ENCODE results near the gene DHCR24.

Gene DHCR24

DNA sequence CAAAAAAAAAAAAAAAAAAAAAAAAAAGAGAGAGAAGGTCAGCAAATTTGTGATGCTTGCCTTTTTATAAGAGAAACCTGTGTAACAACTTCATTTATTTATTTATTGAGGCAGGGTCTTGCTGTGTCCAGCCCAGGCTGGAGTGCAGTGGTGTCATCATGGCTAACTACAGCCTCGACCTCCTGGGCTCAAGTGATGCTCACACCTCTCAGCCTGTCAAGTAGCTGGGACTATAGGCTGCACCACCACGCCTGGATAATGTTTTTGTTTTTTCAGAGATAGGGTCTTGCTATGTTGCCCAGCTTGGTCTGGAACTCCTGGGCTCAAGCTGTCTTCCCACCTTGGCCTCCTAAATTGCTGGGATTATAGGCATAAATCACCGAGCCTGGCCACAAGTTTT is 42.4 kb downstream of the DHCR24 start:
- DNase-seq (ENCODE audit: low read depth) = no peak

DNA sequence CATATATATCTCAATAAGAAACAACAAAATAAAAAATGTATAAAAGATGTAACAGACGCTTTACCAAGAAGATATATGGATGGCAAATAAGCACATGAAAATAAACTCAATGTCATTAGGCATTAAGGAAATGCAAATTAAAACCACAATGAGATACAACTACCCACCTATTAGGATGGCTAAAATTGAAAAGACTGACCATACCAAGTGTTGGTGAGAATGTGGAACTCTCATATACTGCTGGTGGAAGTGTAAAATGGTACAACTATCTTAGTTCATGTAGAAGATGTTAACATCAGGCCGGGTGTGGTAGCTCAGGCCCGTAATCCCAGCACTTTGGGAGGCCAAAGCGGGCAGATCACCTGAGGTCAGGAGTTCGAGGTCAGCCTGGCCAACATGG is 43.5 kb downstream of the DHCR24 start:
- no peak for DNase-seq (ENCODE audit: low read depth)

DNA sequence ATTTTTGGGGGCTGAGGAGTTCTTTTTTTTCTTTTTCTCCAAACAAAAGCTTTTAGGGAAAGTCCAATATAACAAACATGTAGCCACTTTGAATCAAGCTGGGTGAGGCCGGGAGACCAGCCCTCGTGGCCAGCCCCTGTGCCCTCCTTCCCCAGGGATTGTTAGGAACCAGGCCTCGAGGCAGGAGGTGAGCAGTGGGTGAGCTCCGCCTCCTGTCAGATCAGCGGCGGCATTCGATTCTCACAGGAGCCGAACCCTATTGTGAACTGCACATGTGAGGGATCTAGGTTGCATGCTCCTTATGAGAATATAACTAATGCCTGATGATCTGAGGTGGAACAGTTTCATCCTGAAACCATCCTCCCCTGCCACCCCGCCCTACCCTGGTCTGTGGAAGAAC is 44.0 kb downstream of the DHCR24 start:
- DNase-seq (ENCODE audit: low read depth) = no peak

DNA sequence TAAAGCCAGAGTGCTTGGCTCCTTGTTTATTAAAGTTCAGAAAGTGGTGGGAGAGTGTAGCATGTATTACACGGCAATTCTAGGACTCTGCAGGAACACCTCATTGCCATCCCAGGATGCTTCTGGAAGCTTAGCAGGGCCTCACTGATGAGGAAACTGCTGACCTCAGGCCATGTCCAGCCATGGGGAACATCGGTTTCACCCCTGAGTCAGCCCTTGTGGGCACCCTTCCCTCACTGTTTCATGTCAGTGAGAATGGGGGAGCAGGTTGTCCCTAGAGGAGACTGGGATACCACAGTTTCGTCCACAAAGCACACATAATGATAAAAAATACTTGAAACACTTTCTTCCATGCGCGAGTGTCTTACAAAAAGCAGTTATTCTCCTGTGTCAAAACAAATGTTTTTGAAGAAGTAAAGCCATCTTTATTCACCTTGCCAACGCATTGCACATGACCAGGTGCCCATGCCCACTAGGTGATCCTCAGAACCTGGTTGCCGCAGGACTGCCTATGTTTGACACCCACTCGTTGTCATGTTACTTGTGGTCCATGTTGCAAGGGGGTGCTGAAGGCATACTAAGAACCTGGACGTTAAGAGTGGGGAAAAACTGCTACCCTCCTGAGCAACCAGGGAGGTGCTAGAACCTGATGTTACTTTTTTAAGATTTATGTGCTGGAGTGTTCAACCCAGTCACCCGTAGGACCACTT is 44.6 kb downstream of the DHCR24 start:
- no peak for DNase-seq (ENCODE audit: low read depth)

DNA sequence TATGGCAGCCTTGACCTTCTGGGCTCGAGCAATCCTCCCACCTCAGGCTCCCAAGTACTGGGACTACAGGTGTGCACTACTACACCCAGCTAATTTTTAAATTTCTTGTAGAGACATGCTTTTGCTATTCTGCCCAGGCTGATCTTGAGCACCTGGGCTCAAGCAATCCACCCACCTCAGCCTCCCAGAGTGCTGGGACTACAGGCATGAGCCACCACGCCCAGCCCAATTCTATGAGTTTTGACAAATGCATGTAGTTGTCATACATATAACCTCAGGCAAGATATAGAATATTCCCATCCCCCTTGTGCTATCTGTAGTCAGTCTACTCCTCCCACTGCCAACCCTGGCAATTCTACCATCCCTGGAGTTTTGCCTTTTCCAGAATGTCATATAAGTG is 47.2 kb downstream of the DHCR24 start:
- DNase-seq (ENCODE audit: low read depth) = no peak

DNA sequence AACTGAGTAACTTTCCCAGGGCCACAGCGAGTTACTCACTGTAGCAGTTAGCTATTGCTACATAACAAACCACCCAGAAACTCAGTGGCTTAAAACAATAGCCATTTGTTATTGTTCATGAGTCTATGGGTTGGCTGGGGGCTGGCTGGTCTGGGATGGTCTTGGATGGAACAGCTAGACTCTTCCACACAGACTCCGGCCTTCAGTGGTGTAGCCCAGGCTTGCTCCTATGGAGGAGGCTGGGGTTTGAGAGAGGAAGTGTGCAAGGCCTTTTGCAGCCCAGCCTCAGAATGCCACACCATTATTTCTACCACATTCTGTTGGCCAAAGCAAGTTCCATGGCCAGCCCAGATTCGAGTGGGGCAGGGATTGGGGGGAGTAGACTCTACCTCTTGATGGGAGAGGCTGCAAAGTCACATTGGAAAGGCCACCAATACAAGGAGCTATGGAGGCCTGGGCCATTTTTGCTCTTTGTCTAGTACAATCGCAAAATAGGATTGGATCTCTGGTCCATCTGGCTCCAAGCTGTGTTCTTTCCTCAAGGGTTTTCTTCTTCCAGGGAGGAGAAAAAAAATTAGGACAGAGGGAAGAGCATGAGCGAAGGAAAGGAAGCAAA is 48.3 kb downstream of the DHCR24 start:
- DNase-seq (ENCODE audit: low read depth) = no peak

DNA sequence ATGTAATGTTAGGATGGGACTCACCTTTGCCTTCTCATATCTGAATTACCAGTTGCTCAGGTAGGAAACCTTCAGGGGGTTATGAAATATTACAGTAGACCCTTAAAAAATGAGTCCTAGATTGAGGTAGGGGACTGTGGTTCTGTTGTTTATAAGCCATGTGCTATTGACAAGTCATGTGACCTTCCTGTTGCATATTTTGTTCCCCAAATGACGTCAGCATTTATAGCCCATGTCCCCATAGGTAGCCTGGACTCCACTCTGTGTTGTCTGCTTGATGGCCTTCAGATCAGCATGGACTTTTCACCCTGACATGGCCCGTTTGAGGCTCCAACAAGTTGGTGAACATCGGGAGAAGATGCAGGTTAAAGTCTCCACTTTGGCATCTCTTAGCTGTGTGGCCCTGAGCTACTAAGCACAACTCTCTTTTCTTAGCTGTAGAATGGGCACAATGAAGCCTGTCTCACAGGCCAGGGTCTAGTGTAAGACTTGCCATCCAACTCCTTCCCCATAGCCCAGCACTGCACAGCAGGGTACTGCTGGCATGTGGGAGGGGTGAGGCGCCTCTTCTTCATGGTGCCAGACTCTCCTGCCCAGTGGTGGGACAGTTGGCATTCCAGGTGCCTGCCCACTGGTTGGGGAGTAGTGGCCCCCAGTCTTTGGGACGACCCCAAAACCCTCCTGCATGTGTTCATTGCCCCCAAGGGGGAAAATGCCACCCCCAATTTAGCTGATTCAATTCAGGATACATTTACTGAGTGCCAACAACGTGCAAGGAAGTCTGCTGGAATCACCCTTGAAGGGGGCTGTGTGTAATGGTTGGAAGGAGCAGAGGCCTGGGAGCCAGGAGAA is 49.8 kb downstream of the DHCR24 start:
- no peak for DNase-seq (ENCODE audit: low read depth)

DNA sequence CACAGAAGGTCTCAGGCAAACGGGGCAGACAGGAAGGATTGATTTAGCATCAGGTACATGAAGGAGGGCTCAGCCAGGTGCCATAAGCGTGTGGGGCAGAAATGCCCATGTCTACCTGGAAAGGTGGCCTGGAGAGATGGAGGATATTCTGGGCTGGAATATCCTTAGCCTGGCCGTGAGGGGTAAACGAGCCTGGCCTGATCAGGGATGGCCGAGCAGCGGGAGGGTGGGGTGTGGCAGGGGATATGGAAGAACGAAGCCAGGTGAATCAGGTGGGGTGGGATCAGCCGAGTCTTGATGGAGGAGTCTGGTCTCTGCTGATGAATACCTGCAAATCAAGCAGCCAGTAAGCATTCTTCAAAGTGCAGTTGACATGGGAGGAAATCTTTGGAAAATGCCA is 50.4 kb downstream of the DHCR24 start:
- DNase-seq (ENCODE audit: low read depth) = no peak

DNA sequence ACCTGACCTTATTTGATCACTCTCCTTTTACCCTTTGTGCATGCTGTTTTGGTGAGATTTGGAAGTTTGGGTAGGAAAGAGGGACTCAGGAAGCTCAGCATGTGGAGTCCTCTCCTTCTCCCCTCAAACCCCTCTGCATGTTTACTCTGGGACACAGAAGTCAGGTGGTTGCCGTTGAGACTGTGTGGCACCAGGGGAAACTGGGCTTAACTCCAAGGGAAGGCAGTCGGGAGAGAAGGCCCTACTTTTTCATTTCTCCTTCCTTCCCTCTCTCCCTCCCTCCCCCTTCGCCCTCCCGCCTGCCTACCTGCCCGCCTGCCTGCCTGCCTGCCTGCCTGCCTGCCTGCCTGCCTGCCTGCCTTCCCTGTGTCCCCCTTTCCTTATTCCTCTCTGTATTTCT is 51.0 kb downstream of the DHCR24 start:
- DNase-seq (ENCODE audit: low read depth) = no peak

DNA sequence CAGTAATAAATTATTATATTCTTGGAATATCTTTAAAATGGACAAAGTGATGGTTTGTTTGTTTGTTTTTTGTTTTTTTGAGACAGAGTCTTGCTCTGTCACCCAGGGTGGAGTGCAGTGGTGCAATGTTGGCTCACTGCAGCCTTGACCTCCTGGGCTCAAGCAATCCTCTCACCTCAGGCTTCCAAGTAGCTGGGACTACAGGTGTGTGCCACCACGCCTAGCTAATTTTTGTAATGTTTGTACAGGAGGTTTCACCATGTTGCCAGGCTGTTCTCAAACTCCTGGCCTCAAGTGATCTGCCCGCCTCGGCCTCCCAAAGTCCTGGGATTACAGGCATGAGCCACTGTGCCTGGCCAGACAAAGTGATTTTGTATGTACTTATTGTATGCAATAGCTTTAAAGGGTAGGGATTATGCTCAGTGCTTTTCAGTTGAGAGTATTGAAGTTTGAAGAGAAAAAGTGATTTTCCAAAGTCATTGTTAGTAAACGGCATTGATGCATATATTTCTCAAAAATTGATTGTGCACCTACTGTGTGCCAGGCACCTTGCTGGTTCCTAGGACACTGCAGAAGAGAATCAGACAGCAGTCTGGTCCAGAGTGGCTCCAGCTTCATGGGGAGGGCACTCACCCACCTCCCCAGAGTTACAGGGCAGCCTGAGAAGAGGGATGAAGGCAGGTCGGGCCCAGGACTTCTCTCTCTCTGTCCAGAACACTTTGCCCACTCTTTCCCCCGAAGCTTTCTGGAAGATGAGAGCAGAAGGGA is 51.7 kb downstream of the DHCR24 start:
- DNase-seq (ENCODE audit: low read depth) = no peak

DNA sequence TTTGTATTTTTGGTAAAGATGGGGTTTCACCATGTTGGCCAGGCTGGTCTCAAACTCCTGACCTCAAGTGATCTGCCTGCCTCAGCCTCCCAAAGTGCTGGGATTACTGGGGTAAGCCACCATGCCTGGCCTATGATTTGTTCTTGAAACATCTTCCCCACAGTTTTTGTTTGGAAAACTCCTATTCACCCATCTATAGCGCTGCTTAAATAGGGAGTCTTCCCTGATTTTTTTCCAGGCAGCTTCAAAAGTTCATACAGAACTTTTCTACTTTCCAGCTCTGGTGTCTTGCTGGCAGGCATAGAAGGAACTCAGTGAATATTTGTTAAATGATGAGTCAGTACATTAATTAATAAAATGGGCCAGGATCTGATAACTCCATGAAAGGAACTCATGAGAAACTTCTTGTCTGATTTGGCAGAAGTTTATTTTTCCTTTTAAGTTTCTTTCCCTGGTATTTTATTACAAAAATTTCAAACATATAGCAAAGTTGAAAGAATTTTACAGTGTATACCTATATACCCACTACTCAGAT is 52.9 kb downstream of the DHCR24 start:
- DNase-seq (ENCODE audit: low read depth) = no peak

DNA sequence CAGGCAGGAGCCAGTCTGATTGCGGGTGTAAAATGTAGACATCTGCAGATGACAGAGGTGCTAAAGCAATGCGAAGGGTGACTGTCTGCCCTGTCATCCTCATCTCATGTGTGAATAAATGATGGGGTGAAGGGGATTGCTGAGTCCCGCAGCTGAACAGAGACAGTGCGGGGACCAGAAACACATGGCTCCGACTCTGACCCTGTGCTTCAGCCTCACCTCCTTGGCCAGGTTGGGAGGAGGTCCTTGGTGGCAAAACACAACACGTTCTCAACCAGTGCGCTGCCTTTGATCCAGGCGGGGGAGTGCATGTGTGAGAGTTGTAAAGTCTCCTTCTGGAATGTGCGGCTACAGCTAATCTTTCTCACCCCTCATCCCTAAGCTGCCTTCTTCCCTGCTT is 53.9 kb downstream of the DHCR24 start:
- no peak for DNase-seq (ENCODE audit: low read depth)

DNA sequence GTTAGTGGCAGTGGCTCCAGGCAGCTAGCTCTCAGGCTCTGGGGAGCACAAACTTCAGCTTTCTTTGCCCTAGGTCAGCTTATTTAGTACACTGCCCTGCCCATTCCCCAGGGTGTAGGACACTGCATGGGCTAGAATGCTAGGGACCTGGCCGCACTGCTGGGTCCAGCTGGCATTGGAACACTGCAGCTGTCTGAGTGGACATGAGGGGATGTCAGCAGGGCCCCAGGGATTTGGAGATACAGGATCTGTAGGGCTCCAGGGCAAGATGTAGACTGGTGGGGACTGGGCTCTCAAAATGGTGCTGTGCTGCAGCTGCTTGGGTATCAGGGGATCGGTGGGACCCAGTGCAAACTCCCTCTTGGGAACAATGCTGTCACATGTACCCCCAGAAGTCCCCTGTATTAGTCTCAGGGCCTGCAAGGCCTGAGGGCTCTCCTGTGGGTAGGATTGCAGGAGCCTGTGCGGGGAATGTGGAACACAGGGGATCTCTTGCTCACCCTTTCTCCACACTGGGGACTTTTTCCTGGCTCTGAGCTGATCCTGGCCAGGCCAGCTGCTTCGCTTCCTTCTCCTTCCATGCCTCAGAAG is 60.7 kb downstream of the DHCR24 start:
- no peak for DNase-seq (ENCODE audit: low read depth)

DNA sequence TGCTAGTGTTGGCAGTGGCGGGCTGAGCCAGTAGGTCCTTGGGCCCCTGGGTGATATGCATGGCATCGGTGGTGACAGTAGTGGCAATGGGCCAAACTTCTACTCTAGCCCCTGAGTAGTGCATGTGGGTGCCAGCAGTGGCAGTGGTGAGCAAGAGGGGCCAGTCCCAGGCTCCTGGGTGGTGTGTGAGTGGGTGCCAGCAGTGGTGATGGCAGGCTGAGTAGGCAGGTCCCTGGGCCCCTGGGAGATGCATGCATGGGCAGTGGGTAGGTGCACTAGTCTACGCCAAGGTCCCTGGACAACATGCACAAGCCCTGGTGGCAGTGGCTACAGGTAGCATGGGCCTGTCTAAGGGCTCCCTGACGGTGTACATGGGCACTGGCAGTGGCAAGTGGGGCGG is 61.3 kb downstream of the DHCR24 start:
- no peak for DNase-seq (ENCODE audit: low read depth)

DNA sequence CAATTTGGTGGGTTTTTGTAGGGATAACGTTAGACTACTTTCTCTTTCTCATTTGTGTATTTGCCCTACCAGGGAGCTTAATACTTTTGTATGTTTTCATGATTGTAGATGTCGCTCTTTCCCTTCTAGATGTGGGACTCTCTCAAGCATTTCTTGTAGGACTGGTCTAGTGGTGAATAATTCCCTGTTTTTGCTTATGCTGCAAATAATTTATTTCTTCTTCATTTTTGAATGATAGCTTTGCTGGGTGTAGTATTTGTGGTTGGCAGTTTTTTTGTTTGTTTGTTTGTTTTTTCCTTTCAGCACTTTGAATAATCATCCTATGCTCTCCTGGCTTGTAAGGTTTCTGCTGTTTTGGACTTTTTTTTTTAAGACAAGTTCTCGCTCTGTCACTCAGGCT is 63.3 kb downstream of the DHCR24 start:
- no peak for DNase-seq (ENCODE audit: low read depth)

DNA sequence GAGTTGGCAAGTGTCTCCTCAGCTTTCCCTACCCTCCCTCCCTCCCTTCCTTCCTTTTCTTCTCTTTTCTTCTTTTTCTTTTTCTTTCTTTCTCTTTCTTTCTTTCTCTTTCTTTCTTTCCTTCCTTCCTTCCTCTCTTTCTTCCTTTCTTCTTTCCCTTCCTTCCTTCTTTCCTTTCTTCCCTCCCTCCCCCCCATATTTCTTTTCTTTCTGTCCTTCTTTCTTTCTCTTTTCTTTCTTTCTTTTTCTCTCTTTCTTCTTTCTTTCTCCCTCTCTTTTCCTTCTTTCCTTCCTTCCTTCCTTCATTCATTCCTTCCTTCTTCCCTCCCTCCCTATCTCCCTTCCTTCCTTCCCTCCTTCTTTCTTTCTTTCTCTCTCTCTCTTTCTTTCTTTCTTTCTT is 67.3 kb downstream of the DHCR24 start:
- DNase-seq (ENCODE audit: low read depth) = no peak

DNA sequence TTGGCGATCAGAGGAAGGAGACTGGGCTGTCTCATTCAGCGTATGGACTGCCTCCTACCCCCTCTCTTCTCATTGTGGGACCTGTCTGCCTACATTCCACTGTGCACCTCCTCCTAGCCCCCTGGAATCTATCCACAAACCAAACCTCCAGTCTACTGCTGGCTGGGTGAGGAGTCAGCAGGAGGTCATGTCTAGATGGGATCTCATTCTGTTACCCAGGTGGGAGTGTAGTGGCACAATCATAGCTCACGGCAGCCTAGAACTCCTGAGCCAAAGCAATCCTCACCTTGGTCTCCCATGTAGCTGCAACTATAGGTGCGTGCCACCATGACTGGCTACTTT is 67.8 kb downstream of the DHCR24 start:
- DNase-seq (ENCODE audit: low read depth) = no peak

DNA sequence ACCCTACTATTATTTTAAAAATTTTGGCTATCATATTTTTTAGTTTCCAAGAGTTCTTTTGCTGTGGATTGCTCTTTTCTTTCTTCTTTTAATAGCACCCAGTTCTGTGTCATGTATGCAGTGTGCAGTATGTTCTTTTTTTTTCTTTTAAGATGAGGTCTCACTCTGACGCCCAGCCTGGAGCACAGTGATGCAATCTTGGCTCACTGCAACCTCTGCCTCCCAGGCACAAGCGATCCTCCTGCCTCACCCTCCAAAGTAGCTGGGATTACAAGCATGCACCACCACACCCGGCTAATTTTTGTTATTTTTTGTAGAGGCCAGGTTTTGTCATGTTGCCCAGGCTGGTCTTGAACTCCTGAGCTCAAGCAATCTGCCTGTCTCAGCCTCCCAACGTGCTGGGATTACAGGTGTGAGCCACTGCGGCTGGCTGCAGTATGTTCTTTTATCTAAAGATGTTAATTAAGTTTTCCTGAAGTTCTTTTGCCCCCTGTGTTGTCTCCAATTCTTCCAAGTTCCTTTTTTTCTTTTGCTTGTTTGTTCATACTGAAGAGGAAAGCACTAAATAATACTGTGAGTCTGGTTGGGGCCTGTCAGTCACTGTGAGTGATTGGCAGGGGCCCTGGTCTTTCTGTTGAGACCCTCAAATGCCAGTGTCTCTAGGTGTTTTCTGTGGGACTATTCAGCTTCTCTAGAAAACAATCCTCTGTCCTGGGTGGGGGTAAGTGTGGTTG is 68.4 kb downstream of the DHCR24 start:
- DNase-seq (ENCODE audit: low read depth) = no peak

DNA sequence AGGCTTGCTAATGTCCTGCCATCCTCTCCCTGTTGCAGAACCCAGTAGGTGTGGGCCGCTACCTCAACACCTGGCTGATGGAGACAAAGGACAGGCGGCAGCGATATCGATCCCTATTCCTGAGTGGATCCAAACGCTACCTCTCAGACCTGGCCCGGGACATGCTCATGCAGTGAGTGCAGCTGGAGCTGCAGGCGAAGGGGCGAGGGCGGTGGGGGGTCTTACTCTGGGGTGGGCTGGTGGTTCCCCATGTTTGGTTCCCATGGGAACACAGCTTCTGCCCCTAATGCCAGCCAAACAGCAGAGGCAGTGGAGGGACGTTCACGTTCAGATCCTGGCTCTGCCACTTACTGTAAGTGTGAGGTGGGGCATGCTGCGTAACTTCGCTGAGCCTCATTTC is 70.0 kb downstream of the DHCR24 start:
- no peak for DNase-seq (ENCODE audit: low read depth)

DNA sequence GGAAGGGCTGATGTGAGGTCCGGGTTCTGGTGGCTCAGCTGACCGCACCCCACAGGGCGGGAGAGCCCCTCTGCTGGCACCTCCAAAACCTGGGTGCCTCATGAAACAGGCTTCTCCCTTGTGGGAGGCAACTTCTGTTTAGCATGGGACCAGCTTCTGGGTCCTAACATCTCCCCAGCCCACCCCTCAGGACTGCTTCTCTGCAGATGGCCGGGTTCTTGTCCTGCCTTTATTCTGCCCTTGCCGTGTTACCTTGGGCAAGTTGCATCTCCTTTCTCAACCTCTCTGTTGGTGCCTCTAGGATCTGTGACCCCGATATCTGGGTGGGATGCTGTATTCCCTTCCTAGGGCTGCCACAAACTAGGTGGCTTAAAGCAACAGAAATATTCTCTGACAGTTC is 70.9 kb downstream of the DHCR24 start:
- DNase-seq (ENCODE audit: low read depth) = no peak

Measured in stimulated activated CD8-positive, alpha-beta memory T cell treated with anti-CD3 and anti-CD28 coated beads, Interleukin-15, amount 100 ng/mL, for 24 hours (primary cell).